OCI-LY3 (cell line): Measurements from ENCODE around the gene UCKL1.

ENCODE experiments used
- H2AFZ ChIP-seq: fragments of 200-600, 300-600 bp; shearing (Covaris generic); 2 replicates; pipeline ENCODE4 v1.6.0; 2014; ENCODE audit warnings: antibody characterized with exemption, low read depth, low read length
- H3K27ac ChIP-seq: fragments of 200-600, 300-600 bp; sonication (generic); 2 replicates; pipeline ENCODE4 v1.5.1; 2014; ENCODE audit warnings: mild to moderate bottlenecking, low read length, moderate library complexity, mixed read lengths
- H3K27me3 ChIP-seq: fragments of 200-600, 300-600 bp; sonication (generic); 2 replicates; pipeline ENCODE4 v1.6.1; 2014; ENCODE audit warnings: low read depth, low read length, mixed read lengths
- H3K36me3 ChIP-seq: fragments of 200-600, 300-600 bp; sonication (generic); replicated peaks from 2 replicates; pipeline ENCODE3; 2014; ENCODE audit warnings: low read depth, low read length, mixed read lengths
- H3K4me1 ChIP-seq: fragments of 300-600, 200-600 bp; sonication (generic); 2 replicates; pipeline ENCODE4 v1.6.1; 2014; ENCODE audit warnings: low read length, mixed read lengths
- H3K4me2 ChIP-seq: fragments of 200-600, 300-600 bp; sonication (generic); 2 replicates; pipeline ENCODE4 v1.6.1; 2014; ENCODE audit warnings: low read length, mixed read lengths
- H3K4me3 ChIP-seq: fragments of 300-600, 200-600 bp; sonication (generic); 2 replicates; pipeline ENCODE4 v1.5.1; 2014; ENCODE audit warnings: antibody characterized with exemption, mild to moderate bottlenecking, low read length, moderate library complexity
- H3K79me2 ChIP-seq: fragments of 300-600, 200-600 bp; shearing (Covaris generic); 2 replicates; pipeline ENCODE4 v1.6.1; 2014; ENCODE audit warnings: mild to moderate bottlenecking, low read length, mixed read lengths
- H3K9ac ChIP-seq: fragments of 300-600, 200-600 bp; shearing (Covaris generic); 2 replicates; pipeline ENCODE4 v1.6.0; 2014; ENCODE audit warnings: mild to moderate bottlenecking, low read length, moderate library complexity
- H3K9me3 ChIP-seq: fragments of 200-600, 300-600 bp; shearing (Covaris generic); 2 replicates; pipeline ENCODE4 v1.6.1; 2014; ENCODE audit warnings: low read length, mixed read lengths; ENCODE audit not compliant: insufficient read depth
- H4K20me1 ChIP-seq: fragments of 200-600, 300-600 bp; sonication (generic); 2 replicates; pipeline ENCODE4 v1.6.1; 2016; ENCODE audit warnings: low read length, mixed read lengths; ENCODE audit not compliant: insufficient read depth
- CTCF ChIP-seq: fragments of 200-600, 300-600 bp; sonication (generic); IDR thresholded peaks from 2 replicates; pipeline ENCODE4 v1.5.1; 2014; ENCODE audit warnings: antibody characterized with exemption, low read length, low read depth
- EZH2phosphoT487 ChIP-seq: fragments of 200-600 bp; shearing (Covaris generic); IDR thresholded peaks from 2 replicates; pipeline ENCODE4 v1.6.1; 2018; ENCODE audit warnings: antibody characterized with exemption, mixed run types, low read depth

UCKL1 gene

GRCh38 chr20:63942250-63942951 is 13.8 kb downstream of the UCKL1 start:
- peaks cover 4% of the 10 kb centered on the region for H3K4me1 ChIP-seq
- peaks cover 9% of the 10 kb centered on the region; the same call in 1 of the 2 replicates for H3K79me2 ChIP-seq
- no peaks in the 10 kb centered on the region for H3K27me3 ChIP-seq
- no peaks in the 10 kb centered on the region for H3K9me3 ChIP-seq
- TF ChIP-seq EZH2phosphoT487 = no peak
- no peak for TF ChIP-seq CTCF
- no peak overlapping the region for H3K9ac ChIP-seq
- no peak overlapping the region for H3K4me2 ChIP-seq
- H2AFZ ChIP-seq = no peak overlapping the region
- no peak overlapping the region for H3K4me3 ChIP-seq
- H3K27ac ChIP-seq = no peak overlapping the region
- peaks cover 24% of the 10 kb centered on the region for H3K36me3 ChIP-seq
- H4K20me1 ChIP-seq = peaks cover 45% of the 10 kb centered on the region

DNA sequence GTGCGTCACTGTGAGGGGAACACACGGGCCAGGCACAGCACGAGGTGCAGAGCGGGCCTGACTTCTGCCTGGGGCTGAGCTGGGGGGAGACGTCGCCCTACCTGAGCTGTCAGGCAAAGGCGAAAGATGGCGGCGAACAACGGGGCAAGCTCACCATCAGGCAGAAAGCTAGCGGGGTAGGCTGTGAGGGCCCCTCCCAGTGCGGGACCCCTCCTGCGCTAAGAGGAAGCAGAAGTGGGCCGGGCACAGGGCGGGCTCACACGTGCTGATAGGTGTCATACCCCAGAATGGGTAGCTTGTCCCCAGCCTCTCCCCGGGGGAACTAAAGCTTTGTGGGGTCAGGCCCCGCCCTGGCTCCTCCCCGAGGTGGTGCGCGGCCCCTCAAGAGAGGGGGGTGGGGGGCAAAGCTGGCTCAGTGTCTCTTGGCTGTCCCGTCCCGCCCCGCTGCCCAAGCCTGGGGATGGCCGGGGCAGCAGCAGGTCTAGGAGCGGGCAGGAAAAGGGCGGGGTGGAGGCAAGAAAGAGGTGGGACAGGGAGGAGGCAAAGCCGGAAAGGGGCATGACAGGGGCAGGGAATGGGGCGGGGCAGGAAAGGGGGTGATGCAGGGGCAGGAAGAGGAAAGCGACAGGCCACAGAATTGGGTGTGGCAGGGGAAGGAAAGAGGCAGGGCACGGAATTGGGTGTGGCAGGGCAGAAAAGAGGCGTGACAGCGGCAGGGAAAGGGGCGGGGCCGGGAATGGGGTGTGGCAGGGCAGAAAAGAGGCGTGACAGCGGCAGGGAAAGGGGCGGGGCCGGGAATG is 14.7 kb downstream of the UCKL1 start:
- Histone ChIP-seq H2AFZ (no peak overlapping the region), H3K9me3 (no peaks in the 10 kb centered on the region), H3K4me1 (no peaks in the 10 kb centered on the region), H3K4me2 (no peak overlapping the region), H4K20me1 (peaks cover 38% of the 10 kb centered on the region), H3K9ac (no peak overlapping the region), H3K27me3 (no peaks in the 10 kb centered on the region), H3K79me2 (peaks cover 3% of the 10 kb centered on the region; the same call in 1 of the 2 replicates), H3K36me3 (peaks cover 24% of the 10 kb centered on the region), H3K4me3 (no peak overlapping the region), H3K27ac (no peak overlapping the region)
- TF ChIP-seq CTCF = no peak
- TF ChIP-seq EZH2phosphoT487 = no peak

DNA sequence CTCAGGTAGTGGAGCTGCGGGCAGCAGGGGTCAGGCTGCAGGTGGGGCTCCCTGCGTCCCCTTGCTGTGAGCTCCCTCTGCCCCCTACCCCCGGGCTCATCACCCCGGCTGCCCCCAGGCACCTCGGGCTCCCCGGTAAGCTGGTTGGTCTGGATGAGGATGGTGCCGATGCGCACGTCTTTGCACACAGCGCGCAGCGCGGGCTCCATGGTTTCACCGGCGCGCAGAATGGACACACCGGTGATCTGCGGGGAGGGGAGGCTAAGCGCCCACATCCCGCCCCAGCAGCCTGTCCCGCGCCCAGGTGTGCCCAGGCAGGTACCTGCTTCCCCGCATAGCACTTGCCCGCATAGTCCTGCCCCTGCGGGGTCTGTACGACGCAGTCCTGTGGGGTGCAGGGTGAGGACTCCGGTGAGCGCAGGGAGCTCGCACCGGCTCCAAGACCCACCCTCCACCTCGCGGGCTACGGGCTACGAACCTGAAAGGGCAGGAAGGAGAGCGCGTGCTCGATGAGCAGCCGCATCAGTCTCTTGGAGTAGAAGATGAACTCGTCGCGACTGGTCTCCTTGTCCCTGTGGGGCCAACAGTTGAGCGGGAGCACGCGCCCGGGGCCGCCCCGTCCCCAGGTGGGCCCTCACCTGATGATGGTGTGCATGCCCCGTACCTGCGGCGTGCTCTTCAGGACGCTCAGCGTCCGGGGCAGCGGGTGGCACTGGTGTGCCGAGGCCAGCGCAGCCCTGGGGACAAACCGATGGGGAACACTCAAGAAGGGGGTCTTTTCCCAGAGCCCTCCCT is 15.5 kb downstream of the UCKL1 start:
- Histone ChIP-seq H3K27ac (no peak overlapping the region), H3K36me3 (peaks cover 28% of the 10 kb centered on the region), H4K20me1 (peaks cover 30% of the 10 kb centered on the region), H3K4me1 (no peaks in the 10 kb centered on the region), H3K4me2 (no peak overlapping the region), H3K9ac (no peak overlapping the region), H3K9me3 (no peaks in the 10 kb centered on the region), H2AFZ (no peak overlapping the region), H3K79me2 (no peaks in the 10 kb centered on the region; the same call in 1 of the 2 replicates), H3K27me3 (no peaks in the 10 kb centered on the region), H3K4me3 (no peak overlapping the region)
- TF ChIP-seq EZH2phosphoT487 = no peak
- no peak for TF ChIP-seq CTCF
